Activated gamma-delta T cell treated with anti-CD3 and anti-CD28 coated beads, Interleukin-2, amount 50 U/mL, for 16 hours (primary cell): ENCODE measurements around the gene SLC6A6.

Experiments
- DNase-seq: peaks from one replicate; pipeline ENCODE4 v3.0.0-alpha.2; 2020; ENCODE audit warnings: low read depth

The SLC6A6 gene

DNA sequence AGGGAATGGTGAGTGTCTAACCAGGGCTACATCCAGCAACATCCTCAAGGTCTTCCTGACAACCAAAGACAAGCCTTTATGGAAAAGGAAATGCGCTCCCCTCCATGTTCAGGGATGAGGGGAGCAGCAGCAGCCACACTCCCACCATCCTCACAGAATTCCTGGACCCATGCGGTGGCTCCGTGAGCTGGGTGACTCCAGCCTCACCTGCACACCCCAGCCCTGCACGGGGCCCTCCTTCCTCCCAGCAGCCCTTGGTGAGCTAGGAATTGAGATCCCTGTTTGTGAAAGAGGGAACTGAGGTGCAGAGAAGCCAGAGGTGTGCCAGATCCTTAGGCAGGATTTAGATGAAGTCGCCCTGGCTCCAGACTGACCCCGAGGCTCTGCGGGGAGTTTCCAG is 85.4 kb downstream of the SLC6A6 start:
- DNase-seq = no peak

DNA sequence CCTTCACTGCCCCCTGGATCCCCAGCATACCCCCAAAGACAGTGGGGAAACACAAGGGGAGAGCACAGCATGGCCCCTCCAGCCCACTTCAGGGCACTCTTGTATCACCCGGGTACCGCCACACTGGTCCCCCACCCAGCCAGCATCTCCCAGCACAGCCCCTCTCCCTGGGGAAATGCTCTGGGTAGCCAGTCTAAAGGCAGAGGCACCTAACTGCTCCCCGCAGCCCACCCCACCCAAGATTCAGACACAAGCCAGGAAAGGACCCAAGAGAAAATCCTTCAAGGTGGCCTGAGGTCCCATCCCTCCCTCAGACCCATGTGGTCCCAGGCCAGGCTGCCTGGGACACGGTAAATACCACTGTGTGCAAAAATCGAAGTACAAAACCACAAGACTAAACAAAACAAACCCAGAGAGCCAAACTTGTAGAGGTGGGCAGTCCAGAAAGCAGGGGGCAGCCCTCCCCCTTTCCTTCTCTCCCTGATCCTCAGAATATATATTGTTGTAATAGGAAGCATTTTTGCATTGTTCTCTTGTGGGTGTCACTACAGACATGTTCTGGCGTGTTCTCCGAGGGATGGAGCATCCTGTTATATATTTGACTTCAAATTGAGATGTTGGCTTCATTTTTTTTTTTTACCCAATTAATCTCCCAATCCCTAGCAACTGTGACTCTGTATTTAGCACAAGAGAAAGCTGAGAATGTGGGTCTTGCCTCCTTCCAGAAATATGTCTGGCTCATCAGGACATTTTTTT is 86.1 kb downstream of the SLC6A6 start:
- DNase-seq = no peak

- DNase-seq = no peak
These were observed 87.2 kb downstream of the SLC6A6 start for GRCh38 chr3:14489641-14490040.

- no peak for DNase-seq
These were observed 87.8 kb downstream of the SLC6A6 start for GRCh38 chr3:14490255-14490654.

DNA sequence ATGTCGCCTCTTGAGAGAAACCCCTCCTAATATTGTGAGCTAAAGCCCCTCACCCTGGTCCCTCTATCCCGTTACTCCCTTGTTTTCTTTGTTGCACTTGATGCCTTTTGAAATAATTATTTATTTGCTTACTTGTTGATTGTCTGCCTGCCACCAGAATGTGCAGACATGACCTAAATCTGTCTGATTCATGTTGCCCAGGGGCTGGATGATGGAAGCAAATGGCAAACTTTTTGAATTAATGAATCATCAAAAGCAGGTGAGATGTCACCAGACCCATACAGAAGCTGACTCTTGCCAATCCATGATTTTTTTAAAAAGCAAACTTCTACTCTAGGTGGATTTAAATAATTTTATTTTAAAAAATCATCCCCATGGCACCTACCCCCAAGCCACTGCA is 88.4 kb downstream of the SLC6A6 start:
- no peak for DNase-seq

DNA sequence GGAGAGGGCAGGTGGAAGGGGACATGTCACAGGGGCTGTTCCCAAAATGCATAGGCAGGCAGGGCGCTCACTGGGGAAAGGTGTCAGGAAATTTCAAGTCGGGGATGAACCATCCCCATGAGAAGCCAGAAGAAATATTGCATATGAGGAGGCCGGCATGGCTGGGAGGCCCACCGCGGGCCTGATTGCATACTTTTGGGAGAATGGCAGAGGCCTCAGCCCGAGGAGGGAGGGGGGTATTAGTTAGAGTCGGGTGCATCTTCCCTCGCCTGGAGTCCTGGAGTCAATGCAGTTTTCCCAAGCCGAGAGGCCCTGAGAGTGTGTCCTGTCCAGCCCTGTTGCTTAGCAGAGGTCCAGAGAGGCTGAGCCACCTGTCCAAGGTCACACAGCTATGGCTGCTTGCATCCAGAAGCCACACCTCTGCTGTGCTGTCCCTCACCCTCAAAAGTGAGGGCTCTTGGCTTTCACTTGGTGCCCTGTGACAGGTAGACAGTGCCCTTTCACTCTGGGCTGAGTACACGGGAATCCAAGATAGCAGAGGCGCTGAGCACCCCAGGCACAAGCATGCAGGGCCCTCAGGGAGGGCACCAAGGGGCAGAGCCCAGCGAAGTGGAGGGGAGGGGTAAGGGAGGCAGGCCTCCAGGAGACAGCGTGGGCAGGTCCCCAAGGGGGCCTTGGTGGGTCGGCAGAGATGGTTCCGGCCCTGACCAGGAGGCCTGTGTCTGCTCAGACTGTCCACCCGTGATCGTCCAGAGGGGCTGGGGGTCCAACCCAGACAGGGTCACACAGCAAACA is 89.2 kb downstream of the SLC6A6 start:
- DNase-seq = no peak

DNA sequence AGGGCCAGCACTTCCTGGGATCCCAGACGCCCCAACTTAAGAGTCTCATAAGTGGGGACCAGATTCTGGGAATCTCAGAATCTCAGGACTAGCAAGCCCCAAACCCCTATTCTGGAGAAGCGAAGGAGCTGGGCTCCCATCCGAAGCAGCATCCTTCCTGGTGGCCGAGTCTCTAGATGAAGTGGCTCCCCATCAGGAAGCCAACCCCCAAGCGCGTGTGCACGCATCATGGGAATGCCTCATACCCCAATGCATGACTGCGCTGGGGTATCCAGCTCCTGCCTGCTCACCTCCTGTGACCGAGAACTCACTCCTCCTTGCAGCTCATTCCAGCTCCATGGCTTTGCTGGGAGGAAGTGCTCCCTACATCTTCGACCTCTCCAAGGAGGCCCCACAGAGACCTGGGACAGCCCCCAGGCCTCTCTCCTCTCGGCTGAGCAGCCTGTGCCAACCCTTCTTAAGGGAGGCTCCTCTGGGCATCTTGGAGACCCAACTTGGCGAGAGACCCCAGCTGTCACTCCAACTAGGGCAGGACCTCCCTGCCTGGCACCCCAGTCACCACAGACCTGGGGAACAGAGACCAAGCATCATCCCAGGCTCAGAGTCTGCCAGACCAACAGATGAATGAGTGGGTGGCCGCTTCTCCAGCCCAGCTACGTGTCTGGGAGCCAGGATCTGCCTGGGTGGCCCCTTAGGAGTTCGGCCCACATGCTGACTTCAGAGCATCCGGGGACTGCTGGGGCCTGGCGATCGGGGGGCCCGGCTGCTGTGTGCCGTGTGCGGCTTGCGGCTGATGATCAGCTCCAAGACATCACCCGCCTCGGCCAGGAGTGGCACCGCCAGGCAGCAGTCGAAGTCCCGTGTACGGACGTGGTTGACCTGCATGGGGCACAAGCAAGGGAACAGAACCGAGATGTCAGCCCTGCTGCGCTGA is 90.8 kb downstream of the SLC6A6 start:
- no peak for DNase-seq

DNA sequence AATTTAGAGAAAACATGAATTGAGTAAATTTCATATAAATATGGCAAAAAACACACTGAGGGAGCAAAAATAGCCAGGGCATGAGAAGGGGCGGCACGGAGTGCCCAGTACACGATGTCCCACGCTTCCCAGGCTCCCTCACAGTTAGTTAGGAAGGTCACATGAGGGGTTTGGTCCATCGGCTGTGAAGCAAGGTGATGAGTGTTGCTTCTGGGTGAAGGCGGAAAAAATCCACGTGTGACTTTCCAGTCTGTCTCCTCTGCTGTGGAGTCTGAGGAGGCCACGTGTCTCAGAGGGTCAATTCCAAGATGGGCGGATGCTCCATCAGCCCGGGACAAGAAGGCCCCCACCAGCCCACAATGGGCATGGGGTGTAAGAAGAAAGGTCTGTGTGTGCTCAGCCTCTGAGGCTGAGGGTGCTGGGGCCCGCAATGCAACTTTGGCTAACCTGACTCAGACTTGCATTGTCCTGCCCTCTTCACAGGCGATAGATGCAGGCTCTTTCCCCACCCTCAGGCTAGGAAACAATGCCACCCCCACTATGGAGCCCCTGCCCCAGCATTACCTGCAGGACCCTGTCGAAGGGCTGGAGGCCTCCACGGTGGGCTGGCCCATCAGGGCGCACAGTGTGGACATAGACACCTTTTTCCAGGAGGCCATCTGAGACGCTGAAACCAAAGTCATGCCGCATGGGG is 92.0 kb downstream of the SLC6A6 start:
- DNase-seq = no peak

GRCh38 chr3:14494973-14495300 is 92.5 kb downstream of the SLC6A6 start:
- no peak for DNase-seq

GRCh38 chr3:14496351-14496750 is 93.9 kb downstream of the SLC6A6 start:
- no peak for DNase-seq

DNA sequence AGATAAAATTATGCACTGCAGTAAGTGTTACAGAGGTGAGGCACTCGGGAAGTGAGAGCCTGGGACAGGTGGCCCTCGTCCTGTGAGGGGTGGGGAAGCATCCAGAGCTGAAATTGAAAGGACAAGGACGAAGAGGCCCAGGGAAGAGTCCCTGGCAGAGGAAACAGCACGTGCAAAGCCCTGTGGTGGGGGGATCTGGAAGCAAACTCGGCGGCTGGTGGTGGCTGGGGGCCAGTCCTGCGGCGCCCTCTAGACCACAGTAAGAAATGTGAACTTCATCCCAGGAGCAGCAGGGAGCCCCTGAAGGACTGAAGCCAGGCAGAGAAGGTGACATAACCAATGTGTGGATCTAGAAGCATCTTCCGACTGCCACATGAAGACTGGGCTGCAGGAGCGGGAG is 94.9 kb downstream of the SLC6A6 start:
- no peak for DNase-seq

DNA sequence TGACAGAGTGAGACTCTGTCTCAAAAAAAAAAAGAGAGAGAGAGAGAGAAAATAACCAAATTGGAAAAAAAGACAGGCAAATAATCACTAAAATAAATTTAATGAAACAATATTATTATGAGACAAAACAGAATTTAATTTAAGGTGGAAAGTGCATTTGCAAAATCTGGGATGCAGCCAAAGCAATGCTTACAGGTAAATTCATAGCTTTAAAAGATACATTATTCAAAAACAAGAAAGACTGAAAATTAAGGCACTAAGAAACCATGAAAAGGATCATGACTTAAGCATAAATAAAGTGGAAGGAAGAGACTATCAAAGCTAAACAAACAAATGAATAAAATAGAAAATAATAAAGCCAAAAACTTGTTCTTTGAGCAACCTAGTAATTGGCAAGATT is 100.1 kb downstream of the SLC6A6 start:
- DNase-seq = no peak

GRCh38 chr3:14503033-14503705 is 100.8 kb downstream of the SLC6A6 start:
- DNase-seq = no peak

DNA sequence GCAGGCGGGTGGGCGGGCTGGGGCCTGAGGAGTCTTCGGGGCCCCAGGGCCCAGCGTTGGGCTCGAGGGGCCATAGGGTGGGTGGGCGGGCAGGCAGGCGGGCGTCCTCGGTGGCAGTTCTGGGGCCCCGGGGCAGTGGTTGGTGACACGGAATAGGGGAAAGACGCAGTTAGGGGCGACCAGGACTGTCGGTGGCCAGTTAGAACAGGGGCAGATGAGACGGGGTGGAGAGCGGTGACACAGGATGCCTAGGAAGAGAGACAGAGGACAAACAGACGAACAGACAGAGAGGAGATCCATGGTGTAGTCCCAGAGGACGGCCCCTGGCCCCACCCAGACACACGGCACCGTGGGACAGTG is 101.3 kb downstream of the SLC6A6 start:
- DNase-seq = no peak

GRCh38 chr3:14505001-14505802 is 102.8 kb downstream of the SLC6A6 start:
- no peak for DNase-seq

DNA sequence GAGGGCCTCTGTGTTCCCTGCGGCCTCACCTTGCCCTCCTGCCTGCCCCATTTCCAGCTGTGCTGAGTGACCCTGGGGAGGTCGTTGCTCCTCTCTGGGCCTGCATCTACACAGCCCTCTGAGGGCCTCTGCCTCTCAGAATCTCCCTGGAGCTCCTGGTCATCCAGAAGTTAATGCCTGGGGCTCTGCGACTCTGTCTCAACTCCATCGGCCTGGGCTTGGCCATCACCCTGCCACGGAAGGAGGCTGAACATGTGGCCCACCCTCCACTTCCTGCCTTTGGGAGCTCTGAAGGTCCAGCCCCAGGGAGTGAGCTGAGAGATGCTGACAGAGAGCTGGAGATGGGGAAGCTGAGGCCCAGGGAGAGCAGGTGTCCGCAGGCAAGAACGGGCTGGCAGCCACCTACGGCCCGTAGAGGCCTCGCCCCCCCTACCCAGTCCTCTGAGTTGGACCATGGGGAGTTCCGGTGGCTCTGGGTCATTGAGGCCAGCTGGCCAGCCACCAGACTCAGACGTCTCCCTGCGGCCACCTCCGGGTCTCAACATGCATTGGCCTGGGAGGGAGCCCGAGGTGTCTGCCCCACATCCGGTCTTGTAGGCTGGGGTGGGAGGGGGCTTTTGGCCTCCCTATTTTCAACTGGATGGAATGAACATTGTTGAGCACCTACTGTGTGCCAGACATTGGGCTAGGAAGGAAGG is 103.5 kb downstream of the SLC6A6 start:
- no peak for DNase-seq

DNA sequence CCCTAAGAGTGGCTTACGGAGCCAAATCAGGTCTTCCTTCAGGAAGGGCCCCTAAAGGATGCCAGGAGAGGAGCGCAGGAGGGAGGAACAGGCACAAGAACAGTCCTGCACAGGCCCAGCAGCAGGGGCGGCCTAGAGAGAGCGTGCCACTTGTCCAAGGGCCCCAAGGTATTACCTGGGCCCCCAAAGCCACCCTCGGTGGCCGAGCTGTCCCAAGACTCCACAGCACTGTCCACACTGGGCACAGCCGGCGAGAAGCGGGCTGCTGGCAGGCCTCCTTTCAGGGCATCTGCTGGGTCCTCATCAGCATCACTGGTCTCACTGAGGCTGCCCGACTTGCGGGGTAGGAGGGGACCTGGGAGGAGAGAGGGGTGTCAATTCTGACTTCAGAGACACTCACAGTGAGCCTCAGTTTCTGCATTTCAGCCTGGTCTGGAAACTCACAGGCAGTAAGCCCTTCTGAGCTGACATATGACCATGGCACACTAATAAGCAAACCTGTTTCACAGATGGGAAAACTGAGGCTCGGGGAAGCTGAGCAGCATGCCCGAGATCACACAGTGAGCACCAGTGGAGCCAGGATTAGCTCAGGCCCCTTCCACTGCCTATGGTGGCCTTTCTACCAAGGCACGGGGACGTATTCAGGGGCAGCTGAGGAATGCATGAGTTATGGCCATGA is 104.4 kb downstream of the SLC6A6 start:
- no peak for DNase-seq

GRCh38 chr3:14507305-14507741 is 104.9 kb downstream of the SLC6A6 start:
- DNase-seq = no peak

DNA sequence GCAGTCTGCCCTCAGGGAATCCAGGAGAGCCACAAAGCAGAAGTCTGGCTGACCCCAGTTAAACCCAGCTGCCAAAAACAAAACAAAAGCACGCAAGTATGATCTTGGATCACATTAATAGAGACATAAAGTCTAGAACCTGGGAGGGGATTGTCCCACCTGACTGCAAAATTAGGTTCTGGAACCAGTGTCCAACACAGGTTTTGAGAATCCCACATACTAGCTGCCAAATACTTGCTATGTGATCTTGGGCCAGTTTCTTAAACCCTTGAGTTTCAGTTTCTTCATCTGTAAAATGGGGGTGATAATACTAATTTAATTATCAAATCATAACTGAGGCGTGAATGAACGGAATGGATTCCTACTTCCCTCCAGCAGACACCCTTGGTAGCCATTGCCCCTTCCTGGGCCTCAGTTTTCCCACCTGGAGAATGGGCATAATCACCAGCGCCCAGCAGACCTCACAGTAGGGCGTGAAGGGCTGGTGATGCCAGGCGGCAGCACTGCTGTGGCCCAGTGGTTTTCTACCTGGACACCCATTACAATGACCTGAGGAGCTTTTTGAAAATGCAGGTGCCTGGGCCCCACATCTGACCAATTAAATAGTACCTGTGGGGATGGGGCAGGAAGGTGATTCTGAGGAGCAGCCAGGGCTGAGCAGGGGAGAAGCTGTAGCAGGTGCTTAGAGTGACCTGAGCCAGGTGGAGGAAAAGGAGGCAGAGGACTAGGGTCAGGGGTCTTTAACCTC is 105.5 kb downstream of the SLC6A6 start:
- no peak for DNase-seq
